HG02763 (cell line): Measurements from ENCODE around the gene NFAM1.

ENCODE experiments used
- ATAC-seq: cut with Tn5 transposase; IDR thresholded peaks from one replicate; pipeline ENCODE4 v1.9.1; 2021; ENCODE audit warnings: mild to moderate bottlenecking, moderate library complexity; ENCODE audit not compliant: unreplicated experiment

The NFAM1 gene

GRCh38 chr22:42432020-42432596 is at the start of gene NFAM1:
TSS of gene NFAM1 (minus strand) at chr22:42432403. CDS start at chr22:42432357, 46 bp downstream.
- ATAC-seq: no peak

- ATAC-seq: no peak
These were observed 42.9 kb upstream of the NFAM1 start for GRCh38 chr22:42475122-42475521.

- no peak for ATAC-seq
These were observed 41.4 kb upstream of the NFAM1 start for GRCh38 chr22:42473484-42474193.

GRCh38 chr22:42472671-42473070 is 40.5 kb upstream of the NFAM1 start:
- no peak for ATAC-seq

GRCh38 chr22:42471441-42471840 is 39.2 kb upstream of the NFAM1 start:
- ATAC-seq: no peak

GRCh38 chr22:42470366-42471082 is 38.3 kb upstream of the NFAM1 start:
- ATAC-seq: no peak

GRCh38 chr22:42468841-42469240 is 36.6 kb upstream of the NFAM1 start:
- no peak for ATAC-seq

- no peak for ATAC-seq
These were observed 29.8 kb upstream of the NFAM1 start for GRCh38 chr22:42462016-42462415.

- no peak for ATAC-seq
These were observed 29.3 kb upstream of the NFAM1 start for GRCh38 chr22:42461511-42461910.

- ATAC-seq: no peak
These were observed 27.3 kb upstream of the NFAM1 start for GRCh38 chr22:42459287-42460063.

GRCh38 chr22:42452916-42453315 is 20.7 kb upstream of the NFAM1 start:
- no peak for ATAC-seq

- no peak for ATAC-seq
These were observed 20.3 kb upstream of the NFAM1 start for GRCh38 chr22:42452456-42452855.

GRCh38 chr22:42451499-42452145 is 19.4 kb upstream of the NFAM1 start:
- no peak for ATAC-seq

GRCh38 chr22:42450862-42451261 is 18.7 kb upstream of the NFAM1 start:
- no peak for ATAC-seq

- ATAC-seq: no peak
These were observed 13.9 kb upstream of the NFAM1 start for GRCh38 chr22:42446151-42446550.

- ATAC-seq: no peak
These were observed 12.1 kb upstream of the NFAM1 start for GRCh38 chr22:42444077-42444904.

GRCh38 chr22:42443240-42444076 is 11.3 kb upstream of the NFAM1 start:
- ATAC-seq: no peak

GRCh38 chr22:42442748-42443147 is 10.5 kb upstream of the NFAM1 start:
- ATAC-seq: no peak

- ATAC-seq: no peak
These were observed 8.5 kb upstream of the NFAM1 start for GRCh38 chr22:42440728-42441127.
